OCI-LY1 (cell line): Measurements from ENCODE around the gene CMTM8.
A peak's percentile ranks its signal among the peaks of the same experiment; 100 is the strongest.

Experiments
- H2AFZ ChIP-seq: fragments of 200-600 bp; sonication (generic), shearing (Covaris generic); 2 replicates; pipeline ENCODE4 v1.6.0; 2014; ENCODE audit warnings: antibody characterized with exemption, mild to moderate bottlenecking, low read length
- H3F3A ChIP-seq: fragments of 200-600 bp; sonication (generic), shearing (Covaris generic); 2 replicates; pipeline ENCODE4 v1.6.0; 2014; ENCODE audit warnings: mild to moderate bottlenecking, antibody characterized with exemption, low read length, moderate library complexity; ENCODE audit not compliant: insufficient read depth
- H3K27ac ChIP-seq: fragments of 200-600 bp; sonication (generic); 2 replicates; pipeline ENCODE4 v1.5.1; 2014; ENCODE audit warnings: low read length, mixed run types, mild to moderate bottlenecking, low read depth; ENCODE audit not compliant: poor library complexity, severe bottlenecking
- H3K27me3 ChIP-seq: fragments of 200-600 bp; sonication (generic); 2 replicates; pipeline ENCODE4 v1.6.0; 2014; ENCODE audit warnings: antibody characterized with exemption, mild to moderate bottlenecking, low read length, moderate library complexity; ENCODE audit not compliant: insufficient read depth
- H3K36me3 ChIP-seq: fragments of 200-600 bp; sonication (generic); 2 replicates; pipeline ENCODE4 v1.6.1; 2014; ENCODE audit warnings: mild to moderate bottlenecking, antibody characterized with exemption, low read length, moderate library complexity, mixed read lengths; ENCODE audit not compliant: insufficient read depth
- H3K4me1 ChIP-seq: fragments of 200-600 bp; sonication (generic); 2 replicates; pipeline ENCODE4 v1.5.1; 2014; ENCODE audit warnings: mild to moderate bottlenecking, low read length, moderate library complexity; ENCODE audit not compliant: insufficient read depth, severe bottlenecking
- H3K4me2 ChIP-seq: fragments of 200-600 bp; sonication (generic), shearing (Covaris generic); 2 replicates; pipeline ENCODE4 v1.6.1; 2014; ENCODE audit warnings: low read length
- H3K4me3 ChIP-seq: fragments of 200-600 bp; sonication (generic); 2 replicates; pipeline ENCODE4 v1.5.1; 2014; ENCODE audit warnings: low read length, low read depth, mild to moderate bottlenecking, mixed read lengths; ENCODE audit not compliant: poor library complexity, severe bottlenecking
- H3K79me2 ChIP-seq: fragments of 200-600 bp; shearing (Covaris generic); 2 replicates; pipeline ENCODE4 v1.6.1; 2016; ENCODE audit warnings: mixed run types, low read length, mixed read lengths; ENCODE audit not compliant: insufficient read depth
- H3K9ac ChIP-seq: fragments of 200-600 bp; sonication (generic), shearing (Covaris generic); 2 replicates; pipeline ENCODE4 v1.6.1; 2014; ENCODE audit warnings: mild to moderate bottlenecking, low read length, mixed read lengths
- H3K9me2 ChIP-seq: fragments of 200-600 bp; sonication (generic), shearing (Covaris generic); 2 replicates; pipeline ENCODE4 v1.6.1; 2014; ENCODE audit warnings: low read depth, mild to moderate bottlenecking, low read length, mixed read lengths
- H3K9me3 ChIP-seq: fragments of 200-600 bp; shearing (Covaris generic); 2 replicates; pipeline ENCODE4 v1.6.1; 2014; ENCODE audit warnings: low read length, mixed read lengths
- H4K20me1 ChIP-seq: fragments of 200-600 bp; sonication (generic), shearing (Covaris generic); 2 replicates; pipeline ENCODE4 v1.6.0; 2016; ENCODE audit warnings: mild to moderate bottlenecking, low read length; ENCODE audit not compliant: insufficient read depth
- EZH2 ChIP-seq: fragments of 200-600 bp; sonication (generic), shearing (Covaris generic); IDR thresholded peaks from 2 replicates; pipeline ENCODE4 v1.8.0; 2017; ENCODE audit warnings: borderline replicate concordance, mixed run types, mild to moderate bottlenecking, antibody characterized with exemption, low read length, moderate library complexity, mixed read lengths
- TF ChIP-seq, protein P1 (sequence below): fragments of 200-600 bp; sonication (generic), shearing (Covaris generic); IDR thresholded peaks from 2 replicates; pipeline ENCODE4 v1.5.1; 2017; ENCODE audit warnings: mild to moderate bottlenecking, antibody characterized with exemption, low read length, moderate library complexity, mixed read lengths

CMTM8 gene

DNA sequence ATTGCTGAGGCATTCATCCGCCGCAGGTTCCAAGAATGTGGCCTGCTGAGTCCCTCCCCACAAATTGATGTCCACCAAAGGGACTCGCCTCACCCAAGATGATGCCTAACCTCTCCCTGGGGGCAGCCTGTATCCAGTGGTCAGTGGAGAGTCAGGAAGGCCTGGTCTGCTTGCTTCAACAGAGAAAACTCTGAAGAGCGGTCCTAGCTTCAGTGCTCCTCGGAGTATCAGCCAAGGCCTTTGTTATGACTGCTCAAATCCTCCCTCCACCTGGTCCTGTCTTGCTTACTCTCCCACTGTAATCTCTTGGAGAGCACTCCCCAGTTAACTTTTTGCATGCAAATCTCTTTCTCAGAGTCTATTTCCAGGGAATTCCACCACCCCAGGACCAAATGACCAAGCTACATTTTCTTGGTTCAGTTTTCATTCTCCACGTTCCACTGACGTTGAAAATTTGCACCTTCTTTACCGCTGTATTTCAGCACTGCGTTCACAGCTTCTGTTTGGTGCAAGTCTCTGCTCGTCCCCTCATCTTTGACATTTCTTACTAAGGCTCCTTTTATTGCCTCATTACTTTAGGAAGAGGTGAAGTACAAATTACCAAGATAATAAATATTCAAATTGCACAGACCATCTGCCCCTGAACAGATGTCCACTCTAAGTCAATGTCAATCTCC lies 175.5 kb downstream of the CMTM8 start:
- H2AFZ ChIP-seq, result no peak overlapping the region
- peaks cover 15% of the 10 kb centered on the region for H3K79me2 ChIP-seq
- no peak overlapping the region for H3K4me3 ChIP-seq
- H3K9me2 ChIP-seq, result no peaks in the 10 kb centered on the region
- no peak for TF ChIP-seq EZH2
- TF ChIP-seq, protein P1, sequence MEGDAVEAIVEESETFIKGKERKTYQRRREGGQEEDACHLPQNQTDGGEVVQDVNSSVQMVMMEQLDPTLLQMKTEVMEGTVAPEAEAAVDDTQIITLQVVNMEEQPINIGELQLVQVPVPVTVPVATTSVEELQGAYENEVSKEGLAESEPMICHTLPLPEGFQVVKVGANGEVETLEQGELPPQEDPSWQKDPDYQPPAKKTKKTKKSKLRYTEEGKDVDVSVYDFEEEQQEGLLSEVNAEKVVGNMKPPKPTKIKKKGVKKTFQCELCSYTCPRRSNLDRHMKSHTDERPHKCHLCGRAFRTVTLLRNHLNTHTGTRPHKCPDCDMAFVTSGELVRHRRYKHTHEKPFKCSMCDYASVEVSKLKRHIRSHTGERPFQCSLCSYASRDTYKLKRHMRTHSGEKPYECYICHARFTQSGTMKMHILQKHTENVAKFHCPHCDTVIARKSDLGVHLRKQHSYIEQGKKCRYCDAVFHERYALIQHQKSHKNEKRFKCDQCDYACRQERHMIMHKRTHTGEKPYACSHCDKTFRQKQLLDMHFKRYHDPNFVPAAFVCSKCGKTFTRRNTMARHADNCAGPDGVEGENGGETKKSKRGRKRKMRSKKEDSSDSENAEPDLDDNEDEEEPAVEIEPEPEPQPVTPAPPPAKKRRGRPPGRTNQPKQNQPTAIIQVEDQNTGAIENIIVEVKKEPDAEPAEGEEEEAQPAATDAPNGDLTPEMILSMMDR, result no peak
- H4K20me1 ChIP-seq, result no peaks in the 10 kb centered on the region; the same call in 1 of the 2 replicates
- no peak overlapping the region for H3K9ac ChIP-seq
- no peaks in the 10 kb centered on the region for H3F3A ChIP-seq
- H3K27ac ChIP-seq, result no peak overlapping the region
- H3K4me1 ChIP-seq, result peaks cover 54% of the 10 kb centered on the region
- no peaks in the 10 kb centered on the region for H3K9me3 ChIP-seq
- no peak overlapping the region for H3K4me2 ChIP-seq
- H3K27me3 ChIP-seq, result no peaks in the 10 kb centered on the region
- H3K36me3 ChIP-seq, result peaks cover 1% of the 10 kb centered on the region; the same call in 1 of the 2 replicates

DNA sequence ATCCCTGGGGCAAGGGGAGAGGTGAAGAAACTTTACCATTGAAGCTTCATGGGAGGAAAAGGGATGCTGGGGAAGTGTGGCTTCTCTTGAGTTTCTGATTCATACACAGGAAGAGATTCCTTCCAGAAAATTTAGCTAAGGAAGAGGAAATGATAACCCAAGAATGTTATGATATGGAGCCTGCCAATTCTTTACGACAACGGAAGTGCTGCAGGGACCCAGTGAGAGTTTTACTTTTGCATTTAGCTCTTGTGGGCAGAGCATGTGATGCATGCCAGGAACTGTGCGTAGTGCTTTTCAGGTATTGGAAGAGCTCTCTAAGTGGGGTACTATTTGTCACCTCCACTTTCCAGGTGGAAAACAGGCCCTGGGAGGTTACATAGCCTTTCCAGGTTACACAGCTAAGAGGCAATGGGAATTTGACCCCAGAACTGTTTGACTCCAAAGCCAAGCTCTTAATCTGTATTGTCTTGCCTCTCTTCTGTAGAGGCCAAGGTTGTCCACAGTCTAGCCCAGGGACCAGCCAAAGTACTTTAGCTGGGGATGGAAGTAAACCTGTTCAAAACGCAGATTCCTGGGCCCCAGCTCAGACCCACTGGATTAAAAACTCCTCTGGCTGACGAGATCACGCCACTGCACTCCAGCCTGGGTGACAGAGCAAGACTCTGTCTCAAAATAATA lies 176.2 kb downstream of the CMTM8 start:
- Histone ChIP-seq H3F3A (no peaks in the 10 kb centered on the region), H3K9me3 (no peaks in the 10 kb centered on the region), H3K27ac (no peak overlapping the region), H3K9ac (no peak overlapping the region), H4K20me1 (no peaks in the 10 kb centered on the region; the same call in 1 of the 2 replicates), H3K4me2 (no peak overlapping the region), H3K79me2 (peaks cover 18% of the 10 kb centered on the region), H2AFZ (no peak overlapping the region), H3K4me1 (peaks cover 60% of the 10 kb centered on the region), H3K36me3 (peaks cover 5% of the 10 kb centered on the region; the same call in 1 of the 2 replicates), H3K9me2 (no peaks in the 10 kb centered on the region), H3K4me3 (no peak overlapping the region), H3K27me3 (no peaks in the 10 kb centered on the region)
- no peak for TF ChIP-seq EZH2
- TF ChIP-seq, protein P1, result no peak

DNA sequence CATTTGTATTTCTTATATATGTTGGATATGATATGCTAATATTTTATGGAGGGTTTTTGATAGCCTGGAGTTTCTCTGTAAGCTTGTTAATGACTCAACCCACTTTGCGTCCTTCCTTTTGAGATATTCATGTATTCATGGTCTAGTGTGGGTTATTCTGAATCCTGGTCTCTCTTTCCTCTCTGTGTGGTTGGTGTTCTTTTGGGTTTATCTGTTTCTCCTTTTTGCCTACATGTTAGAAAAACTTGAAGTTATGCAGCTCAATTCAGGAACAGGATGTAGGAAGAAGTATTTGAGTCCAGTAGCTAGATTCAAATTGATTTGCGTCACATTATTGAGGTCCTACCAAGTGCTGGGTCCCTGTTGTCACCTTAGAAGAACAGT lies 181.3 kb downstream of the CMTM8 start:
- peak overlapping the region; percentile 97 for H3K27ac ChIP-seq
- H3F3A ChIP-seq, result peaks cover 5% of the 10 kb centered on the region; the same call in 1 of the 2 replicates
- H3K9me2 ChIP-seq, result no peaks in the 10 kb centered on the region
- H3K4me1 ChIP-seq, result peaks cover 67% of the 10 kb centered on the region
- peak overlapping the region; percentile 57 for H3K9ac ChIP-seq
- no peaks in the 10 kb centered on the region for H3K9me3 ChIP-seq
- peaks cover 5% of the 10 kb centered on the region; the same call in 1 of the 2 replicates for H3K36me3 ChIP-seq
- no peaks in the 10 kb centered on the region; the same call in 1 of the 2 replicates for H4K20me1 ChIP-seq
- no peaks in the 10 kb centered on the region for H3K27me3 ChIP-seq
- TF ChIP-seq EZH2, result no peak
- TF ChIP-seq, protein P1, result no peak
- peak overlapping the region; percentile 3 for H3K4me3 ChIP-seq
- H3K4me2 ChIP-seq, result peak overlapping the region; percentile 54
- no peak overlapping the region for H2AFZ ChIP-seq
- peaks cover 18% of the 10 kb centered on the region for H3K79me2 ChIP-seq
